Measurements from ENCODE around the gene USP3.

The USP3 gene

DNA sequence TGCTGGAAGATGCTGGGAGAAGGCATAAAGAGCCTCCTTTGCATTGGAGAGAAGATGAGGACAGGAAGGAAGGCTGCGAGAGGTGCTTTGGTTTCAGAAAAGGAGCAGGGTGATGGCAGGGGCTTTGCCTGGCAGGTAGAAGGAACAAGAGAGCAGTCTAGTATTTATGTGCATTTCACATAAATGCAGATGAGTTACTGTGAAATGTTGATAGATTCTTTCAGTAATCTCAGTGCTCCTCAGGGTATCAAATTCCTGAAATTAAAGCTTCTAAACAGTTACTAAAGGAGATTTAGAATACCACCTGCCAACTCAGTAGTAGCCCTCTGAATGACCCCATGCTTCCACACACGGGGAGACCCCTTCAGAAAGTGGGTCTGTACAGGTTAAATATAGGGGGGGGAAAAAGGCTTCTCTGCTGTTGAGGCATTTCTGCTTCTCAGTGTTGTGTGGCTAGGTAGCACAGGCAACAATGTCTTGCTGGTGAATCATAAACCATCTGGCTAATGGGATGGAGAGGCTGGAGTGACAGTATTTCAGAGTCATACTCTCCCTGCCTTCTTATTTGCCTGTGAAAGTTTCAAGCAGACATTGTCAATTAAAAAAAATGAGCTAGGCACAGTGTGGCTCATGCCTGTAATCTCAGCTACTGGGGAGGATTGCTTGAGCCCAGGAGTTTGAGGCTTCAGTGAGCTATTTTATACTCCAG lies 78.5 kb downstream of the USP3 start:
- H3K4me2 ChIP-seq (ENCODE audit: insufficient read depth, low read length): no peak overlapping the region
- no peaks in the 10 kb centered on the region for H3K79me2 ChIP-seq (ENCODE audit: insufficient read depth, low read length)
- peaks cover 6% of the 10 kb centered on the region; the same call in 1 of the 2 replicates for H3K36me3 ChIP-seq (ENCODE audit: insufficient read depth, low read length)
- no peaks in the 10 kb centered on the region for H4K20me1 ChIP-seq (ENCODE audit: insufficient read depth, low read length)
- no peak overlapping the region for H2AFZ ChIP-seq (ENCODE audit: low read depth, low read length)
- TF ChIP-seq, protein P1, sequence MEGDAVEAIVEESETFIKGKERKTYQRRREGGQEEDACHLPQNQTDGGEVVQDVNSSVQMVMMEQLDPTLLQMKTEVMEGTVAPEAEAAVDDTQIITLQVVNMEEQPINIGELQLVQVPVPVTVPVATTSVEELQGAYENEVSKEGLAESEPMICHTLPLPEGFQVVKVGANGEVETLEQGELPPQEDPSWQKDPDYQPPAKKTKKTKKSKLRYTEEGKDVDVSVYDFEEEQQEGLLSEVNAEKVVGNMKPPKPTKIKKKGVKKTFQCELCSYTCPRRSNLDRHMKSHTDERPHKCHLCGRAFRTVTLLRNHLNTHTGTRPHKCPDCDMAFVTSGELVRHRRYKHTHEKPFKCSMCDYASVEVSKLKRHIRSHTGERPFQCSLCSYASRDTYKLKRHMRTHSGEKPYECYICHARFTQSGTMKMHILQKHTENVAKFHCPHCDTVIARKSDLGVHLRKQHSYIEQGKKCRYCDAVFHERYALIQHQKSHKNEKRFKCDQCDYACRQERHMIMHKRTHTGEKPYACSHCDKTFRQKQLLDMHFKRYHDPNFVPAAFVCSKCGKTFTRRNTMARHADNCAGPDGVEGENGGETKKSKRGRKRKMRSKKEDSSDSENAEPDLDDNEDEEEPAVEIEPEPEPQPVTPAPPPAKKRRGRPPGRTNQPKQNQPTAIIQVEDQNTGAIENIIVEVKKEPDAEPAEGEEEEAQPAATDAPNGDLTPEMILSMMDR (IDR thresholded peaks at IDR 0.05; ENCODE audit: borderline replicate concordance, extremely low read depth, low read length, poor library complexity, severe bottlenecking): no peak
- H3K27ac ChIP-seq (ENCODE audit: low read length): no peak overlapping the region
- no peaks in the 10 kb centered on the region for H3K4me1 ChIP-seq (ENCODE audit: insufficient read depth, low read length)
- H3K9ac ChIP-seq (ENCODE audit: low read depth, low read length): no peak overlapping the region
- ATAC-seq (ENCODE audit: insufficient read depth, low read depth) (no peak), DNase-seq (no peak)
- H3K9me3 ChIP-seq (ENCODE audit: insufficient read depth, low read length, severe bottlenecking): no peaks in the 10 kb centered on the region
- no peak overlapping the region for H3K4me3 ChIP-seq (ENCODE audit: low read depth in 1 of 2, low read length in 2 of 2)
- H3K27me3 ChIP-seq (ENCODE audit: insufficient read depth, low read length, poor library complexity): no peaks in the 10 kb centered on the region

DNA sequence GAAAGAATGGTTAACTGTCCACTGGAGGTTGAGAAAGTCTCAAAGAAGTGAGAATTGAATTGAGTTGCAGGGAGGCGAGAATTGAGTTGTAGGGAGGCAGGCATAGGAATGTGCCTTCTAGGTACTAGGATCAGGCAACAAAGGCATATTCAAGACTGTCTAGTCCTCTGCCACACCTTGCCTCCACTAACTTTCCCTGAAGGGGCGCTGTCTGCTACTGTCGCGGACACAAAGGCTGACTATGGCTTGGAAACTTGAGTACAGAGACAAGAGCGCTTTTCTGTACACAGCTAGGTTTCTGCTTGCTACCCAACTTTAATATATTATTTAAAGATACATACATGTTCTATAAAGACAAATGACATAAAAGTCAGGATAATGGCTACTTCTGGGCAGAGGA lies 82.4 kb downstream of the USP3 start:
- no peaks in the 10 kb centered on the region for H4K20me1 ChIP-seq (ENCODE audit: insufficient read depth, low read length)
- DNase-seq: no peak
- H3K9me3 ChIP-seq (ENCODE audit: insufficient read depth, low read length, severe bottlenecking): no peaks in the 10 kb centered on the region
- no peak overlapping the region for H3K27ac ChIP-seq (ENCODE audit: low read length)
- ATAC-seq (ENCODE audit: insufficient read depth, low read depth): no peak
- H3K79me2 ChIP-seq (ENCODE audit: insufficient read depth, low read length): no peaks in the 10 kb centered on the region
- no peak overlapping the region for H2AFZ ChIP-seq (ENCODE audit: low read depth, low read length)
- peaks cover 39% of the 10 kb centered on the region for H3K36me3 ChIP-seq (ENCODE audit: insufficient read depth, low read length)
- no peaks in the 10 kb centered on the region for H3K4me1 ChIP-seq (ENCODE audit: insufficient read depth, low read length)
- H3K27me3 ChIP-seq (ENCODE audit: insufficient read depth, low read length, poor library complexity): no peaks in the 10 kb centered on the region
- TF ChIP-seq EZH2 (IDR thresholded peaks at IDR 0.05; ENCODE audit: borderline replicate concordance, low read depth, low read length, severe bottlenecking): no peak
- TF ChIP-seq, protein P1 (IDR thresholded peaks at IDR 0.05; ENCODE audit: borderline replicate concordance, extremely low read depth, low read length, poor library complexity, severe bottlenecking): no peak
- no peak overlapping the region for H3K4me3 ChIP-seq (ENCODE audit: low read depth in 1 of 2, low read length in 2 of 2)
- H3K4me2 ChIP-seq (ENCODE audit: insufficient read depth, low read length): no peak overlapping the region
- no peak overlapping the region for H3K9ac ChIP-seq (ENCODE audit: low read depth, low read length)

DNA sequence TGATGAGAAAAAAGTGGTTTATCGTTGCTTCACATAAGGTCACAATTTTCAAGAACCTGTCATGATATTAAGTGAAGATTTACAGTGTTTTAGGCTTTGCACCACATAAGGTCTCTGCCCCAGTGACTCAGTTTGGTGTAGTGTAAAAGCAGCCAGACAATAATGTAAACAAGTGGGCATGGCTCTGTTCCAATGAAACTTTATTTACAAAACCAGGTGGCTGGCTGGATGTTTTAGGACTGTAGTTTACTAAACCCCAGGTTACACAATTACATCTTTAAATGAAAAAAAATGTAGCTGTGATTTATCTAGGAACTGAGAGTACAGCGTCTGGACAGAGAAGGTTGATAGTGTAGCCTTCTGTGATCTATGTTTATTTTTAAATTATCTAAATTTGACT lies 83.1 kb downstream of the USP3 start:
- no peaks in the 10 kb centered on the region for H3K79me2 ChIP-seq (ENCODE audit: insufficient read depth, low read length)
- no peak overlapping the region for H2AFZ ChIP-seq (ENCODE audit: low read depth, low read length)
- no peak for DNase-seq
- H4K20me1 ChIP-seq (ENCODE audit: insufficient read depth, low read length): no peaks in the 10 kb centered on the region
- no peak for TF ChIP-seq EZH2 (IDR thresholded peaks at IDR 0.05; ENCODE audit: borderline replicate concordance, low read depth, low read length, severe bottlenecking)
- TF ChIP-seq, protein P1 (IDR thresholded peaks at IDR 0.05; ENCODE audit: borderline replicate concordance, extremely low read depth, low read length, poor library complexity, severe bottlenecking): no peak
- no peak for ATAC-seq (ENCODE audit: insufficient read depth, low read depth)
- no peak overlapping the region for H3K9ac ChIP-seq (ENCODE audit: low read depth, low read length)
- H3K4me3 ChIP-seq (ENCODE audit: low read depth in 1 of 2, low read length in 2 of 2): no peak overlapping the region
- H3K27me3 ChIP-seq (ENCODE audit: insufficient read depth, low read length, poor library complexity): no peaks in the 10 kb centered on the region
- no peak overlapping the region for H3K27ac ChIP-seq (ENCODE audit: low read length)
- H3K36me3 ChIP-seq (ENCODE audit: insufficient read depth, low read length): peaks cover 38% of the 10 kb centered on the region
- no peak overlapping the region for H3K4me2 ChIP-seq (ENCODE audit: insufficient read depth, low read length)
- no peaks in the 10 kb centered on the region for H3K9me3 ChIP-seq (ENCODE audit: insufficient read depth, low read length, severe bottlenecking)
- no peaks in the 10 kb centered on the region for H3K4me1 ChIP-seq (ENCODE audit: insufficient read depth, low read length)

Measured in DND-41 (cell line).